AG04450 (cell line): ENCODE results near the gene COMMD4. TPM values are rescaled to one million over a fixed set of nuclear protein-coding genes. Genes with fewer than 3 reads are reported as not detected.
"Not testable (repeated sequence)": the region's sequence is repeated elsewhere in the genome, so short reads cannot be mapped to it uniquely, and the experiment has no call there.

Experiments
- CTCF ChIA-PET: fragments of 300-600, 350-600 bp; formaldehyde crosslinking; extraction: SDS; loops from one replicate; lab custom pipeline; 2022; ENCODE audit warnings: antibody characterized with exemption, inconsistent platforms; lab: Charles Lee
- POLR2A ChIA-PET: fragments of 350-600 bp; formaldehyde crosslinking; extraction: SDS; loops from one replicate; lab custom pipeline; 2021; ENCODE audit warnings: antibody characterized with exemption, inconsistent platforms; lab: Yijun Ruan, JAX
- DNase-seq: peaks from one replicate; pipeline ENCODE4 v3.0.0-alpha.2; 2011; ENCODE audit warnings: low read depth, low spot score
- H3K27ac ChIP-seq: one replicate; pipeline ENCODE4 v1.5.1; 2012; ENCODE audit warnings: low read depth, low read length, control low read depth
- H3K27me3 ChIP-seq: one replicate; pipeline ENCODE4 v1.6.0; 2012; ENCODE audit warnings: low read length; ENCODE audit not compliant: control insufficient read depth, insufficient read depth
- H3K4me3 ChIP-seq: 2 replicates; pipeline ENCODE4 v1.5.1; 2011; ENCODE audit warnings: mild to moderate bottlenecking, low read depth, low read length, control low read depth
- H3K9me3 ChIP-seq: 2 replicates; pipeline ENCODE4 v1.5.1; 2012; ENCODE audit warnings: low read length; ENCODE audit not compliant: control insufficient read depth, insufficient read depth
- CTCF ChIP-seq: IDR thresholded peaks from 2 replicates; pipeline ENCODE4 v1.5.1; 2011; ENCODE audit warnings: low read depth, low read length, control low read depth, inconsistent platforms
- polyA plus RNA-seq: library from polyadenylated mRNA; depleted of rRNA; stranded (reverse); fragments of >200 nt; gene quantifications from 2 replicates; pipeline ENCODE4 v1.2.3, GENCODE V29; 2011

The COMMD4 gene
- polyA plus RNA-seq, 1 experiment, result 52.4 TPM

GRCh38 chr15:75327491-75327890 lies 8.4 kb upstream of the COMMD4 start:
- TF ChIP-seq CTCF, result no peak
- Histone ChIP-seq H3K27me3 (peaks cover 15% of the 10 kb centered on the region), H3K27ac (no peak overlapping the region), H3K9me3 (no peaks in the 10 kb centered on the region), H3K4me3 (no peak overlapping the region)
- ChIA-PET POLR2A (no interaction called here), CTCF (no interaction called here)
- no peak for DNase-seq

GRCh38 chr15:75328493-75329314 lies 7.2 kb upstream of the COMMD4 start:
- CTCF ChIA-PET, result interaction anchor here (0.6 kb wide), 1 partner anchor 13 kb away, joined by 5 read pairs; no protein-coding TSS in a partner anchor
- POLR2A ChIA-PET, result no interaction called here

GRCh38 chr15:75329571-75329970 lies 6.3 kb upstream of the COMMD4 start:
- Histone ChIP-seq H3K27ac (no peak overlapping the region), H3K4me3 (no peak overlapping the region), H3K27me3 (peaks cover 4% of the 10 kb centered on the region), H3K9me3 (no peaks in the 10 kb centered on the region)
- DNase-seq, result no peak
- POLR2A ChIA-PET, result no interaction called here
- CTCF ChIA-PET, result no interaction called here
- no peak for TF ChIP-seq CTCF

More at GRCh38 chr15:75328493-75329314, 7.2 kb upstream of the COMMD4 start:
- H3K27me3 ChIP-seq, result peaks cover 9% of the 10 kb centered on the region
- H3K4me3 ChIP-seq, result no peak overlapping the region
- TF ChIP-seq CTCF, result no peak
- DNase-seq, result no peak
- no peaks in the 10 kb centered on the region for H3K9me3 ChIP-seq
- no peak overlapping the region for H3K27ac ChIP-seq

- DNase-seq, CTCF ChIA-PET, H3K4me3 ChIP-seq, H3K9me3 ChIP-seq, POLR2A ChIA-PET, H3K27me3 ChIP-seq, H3K27ac ChIP-seq: not testable (repeated sequence)
These were observed 3.8 kb upstream of the COMMD4 start for GRCh38 chr15:75332093-75332492.

GRCh38 chr15:75333654-75334419 lies 2.0 kb upstream of the COMMD4 start:
- H3K27ac ChIP-seq, CTCF ChIA-PET, H3K4me3 ChIP-seq, H3K27me3 ChIP-seq, POLR2A ChIA-PET, H3K9me3 ChIP-seq, DNase-seq: not testable (repeated sequence)
